GM18861 (cell line): ENCODE data around the gene GFRA4.

Experiments
- ATAC-seq: cut with Tn5 transposase; IDR thresholded peaks from one replicate; pipeline ENCODE4 v1.9.1; 2021; ENCODE audit not compliant: unreplicated experiment

The GFRA4 gene

GRCh38 chr20:3655131-3655405 is 8.1 kb downstream of the GFRA4 start:
- ATAC-seq: no peak

GRCh38 chr20:3654326-3655130 is 8.7 kb downstream of the GFRA4 start:
- ATAC-seq: no peak

GRCh38 chr20:3653921-3654320 is 9.3 kb downstream of the GFRA4 start:
- no peak for ATAC-seq

GRCh38 chr20:3652676-3653596 is 10.3 kb downstream of the GFRA4 start:
- no peak for ATAC-seq

GRCh38 chr20:3652221-3652620 is 11.0 kb downstream of the GFRA4 start:
- no peak for ATAC-seq

- ATAC-seq: no peak
Observed at GRCh38 chr20:3651204-3651962, 11.8 kb downstream of the GFRA4 start.

- no peak for ATAC-seq
Observed at GRCh38 chr20:3648951-3649350, 14.2 kb downstream of the GFRA4 start.

GRCh38 chr20:3647473-3647872 is 15.7 kb downstream of the GFRA4 start:
- ATAC-seq: no peak

GRCh38 chr20:3646651-3647050 is 16.5 kb downstream of the GFRA4 start:
- no peak for ATAC-seq

- no peak for ATAC-seq
Observed at GRCh38 chr20:3646067-3646440, 17.1 kb downstream of the GFRA4 start.

- ATAC-seq: no peak
Observed at GRCh38 chr20:3645309-3646066, 17.7 kb downstream of the GFRA4 start.

- no peak for ATAC-seq
Observed at GRCh38 chr20:3640259-3640658, 22.9 kb downstream of the GFRA4 start.

GRCh38 chr20:3635346-3635745 is 27.9 kb downstream of the GFRA4 start:
- no peak for ATAC-seq

- ATAC-seq: no peak
Observed at GRCh38 chr20:3633913-3634478, 29.2 kb downstream of the GFRA4 start.

GRCh38 chr20:3632311-3633004 is 30.7 kb downstream of the GFRA4 start:
- ATAC-seq: no peak

- no peak for ATAC-seq
Observed at GRCh38 chr20:3631534-3631933, 31.7 kb downstream of the GFRA4 start.

- no peak for ATAC-seq
Observed at GRCh38 chr20:3630429-3630828, 32.8 kb downstream of the GFRA4 start.

- no peak for ATAC-seq
Observed at GRCh38 chr20:3629893-3630292, 33.3 kb downstream of the GFRA4 start.

GRCh38 chr20:3628502-3629314 is 34.5 kb downstream of the GFRA4 start:
- ATAC-seq: no peak
